K562 (cell line): ENCODE results near the gene MYOM1. TPM values are rescaled to one million over a fixed set of nuclear protein-coding genes. Genes with fewer than 3 reads are reported as not detected.

Experiments used
- ATF7 ChIP-seq: fragments of 450-650 bp; IDR thresholded peaks from 2 replicates; pipeline ENCODE4 v1.7.1; 2014; ENCODE audit warnings: mild to moderate bottlenecking, moderate library complexity
- CBX5 ChIP-seq: IDR thresholded peaks from 2 replicates; pipeline ENCODE4 v1.6.1; 2014; ENCODE audit warnings: low read depth, borderline replicate concordance
- CREB3L1 ChIP-seq: fragments of 450-650 bp; IDR thresholded peaks from 2 replicates; pipeline ENCODE4 v1.6.1; 2014; ENCODE audit warnings: low read depth, mild to moderate bottlenecking, moderate library complexity, borderline replicate concordance
- CREM ChIP-seq: IDR thresholded peaks from 2 replicates; pipeline ENCODE4 v1.6.1; 2014; ENCODE audit warnings: antibody characterized with exemption, low read depth
- CTCFL ChIP-seq: IDR thresholded peaks from 2 replicates; pipeline ENCODE4 v1.6.1; 2011; ENCODE audit warnings: borderline replicate concordance, low read depth, mild to moderate bottlenecking, moderate library complexity, low read length; ENCODE audit not compliant: insufficient read depth, poor library complexity, severe bottlenecking
- DACH1 ChIP-seq: fragments of 450-650 bp; IDR thresholded peaks from 2 replicates; pipeline ENCODE4 v1.6.1; 2018; ENCODE audit not compliant: partially characterized antibody
- DPF2 ChIP-seq: fragments of 450-650 bp; IDR thresholded peaks from 2 replicates; pipeline ENCODE4 v1.6.1; 2016
- HDAC1 ChIP-seq, 2 experiments: fragments of 450-650 bp; IDR thresholded peaks; 2 replicates each; pipeline ENCODE4 v1.6.1; 2016 to 2017; ENCODE audit warnings: inconsistent platforms in 1 of 2, mild to moderate bottlenecking in 1 of 2, moderate library complexity in 1 of 2
- IFI16 ChIP-seq: fragments of 250-450 bp; sonication (Bioruptor Pico); IDR thresholded peaks from 2 replicates; pipeline ENCODE4 v2.1.2; 2022; ENCODE audit warnings: mild to moderate bottlenecking, inconsistent platforms
- MEIS2 ChIP-seq: fragments of 450-650 bp; IDR thresholded peaks from 2 replicates; pipeline ENCODE4 v1.6.1; 2014; ENCODE audit warnings: mild to moderate bottlenecking; ENCODE audit not compliant: partially characterized antibody
- MXI1 ChIP-seq: IDR thresholded peaks from 2 replicates; pipeline ENCODE4 v1.6.1; 2011; ENCODE audit warnings: low read depth, mild to moderate bottlenecking, improper control_type of control experiment, low read length
- PCBP1 ChIP-seq: fragments of 200-400 bp; formaldehyde crosslinking; IDR thresholded peaks from 2 replicates; pipeline ENCODE4 v1.6.1; 2018; ENCODE audit warnings: mild to moderate bottlenecking, low read depth, low read length; ENCODE audit not compliant: poor library complexity, severe bottlenecking
- POLR3A ChIP-seq: IDR thresholded peaks from 2 replicates; pipeline ENCODE4 v1.6.1; 2011; ENCODE audit warnings: borderline replicate concordance, mild to moderate bottlenecking, moderate library complexity; ENCODE audit not compliant: insufficient read length, insufficient read depth; ENCODE audit errors: extremely low read depth
- SOX6 ChIP-seq: fragments of 450-650 bp; IDR thresholded peaks from 2 replicates; pipeline ENCODE4 v1.6.1; 2014; ENCODE audit warnings: mild to moderate bottlenecking
- TAL1 ChIP-seq: fragments of 450-650 bp; IDR thresholded peaks from 2 replicates; pipeline ENCODE4 v1.6.1; 2016; ENCODE audit warnings: mild to moderate bottlenecking
- TEAD1 ChIP-seq, 2 experiments: fragments of 450-650 bp in 1 of 2; sonication (generic) in 1 of 2; formaldehyde crosslinking; IDR thresholded peaks; 2 replicates each; pipeline versions ENCODE4 v1.4.0 to v1.8.0; 2020 to 2022; ENCODE audit warnings: mild to moderate bottlenecking in 2 of 2, missing genetic modification reagents in 1 of 2
- TEAD4 ChIP-seq, 2 experiments: sonication (generic) in 1 of 2; formaldehyde crosslinking in 1 of 2; IDR thresholded peaks; 2 replicates each; pipeline versions ENCODE4 v1.6.1 to v1.8.0; 2012 to 2022; ENCODE audit warnings: borderline replicate concordance in 1 of 2, inconsistent platforms in 1 of 2, low read length in 1 of 2, mild to moderate bottlenecking in 1 of 2, missing genetic modification reagents in 1 of 2
- TRIM28 ChIP-seq: fragments of 450-650 bp; IDR thresholded peaks from 2 replicates; pipeline ENCODE4 v1.6.1; 2017
- TSC22D4 ChIP-seq: fragments of 450-650 bp; IDR thresholded peaks from 2 replicates; pipeline ENCODE4 v1.6.1; 2016; ENCODE audit warnings: missing genetic modification characterization, missing biosample characterization, control low read depth
- ZNF449 ChIP-seq: fragments of 250-450 bp; sonication (Bioruptor Pico); IDR thresholded peaks from 2 replicates; pipeline ENCODE4 v1.8.0; 2022; ENCODE audit warnings: moderate library complexity, mild to moderate bottlenecking, inconsistent platforms
- ZNF507 ChIP-seq: conservative IDR thresholded peaks from 2 replicates; pipeline ENCODE4 v1.6.1; 2017; ENCODE audit warnings: missing genetic modification characterization, missing compliant biosample characterization
- polyA plus RNA-seq, 8 experiments: library from polyadenylated mRNA; depleted of rRNA in 4 of 8; stranded (reverse) in 5 of 8; unstranded in 3 of 8; fragments of >200 nt; fragmentation: Nextera tagmentation in 2 of 8; fragmentation: Illumina TruSeq in 1 of 8; extraction: Ambion mirVana in 2 of 8; extraction: Trizol in 1 of 8; gene quantifications; 2 replicates each; pipeline versions ENCODE4 v1.2.1 to v1.2.3, GENCODE V29; 2011 to 2014; ENCODE audit warnings: inconsistent platforms in 1 of 8, missing spikeins in 1 of 8
- total RNA-seq, 7 experiments: library from RNA; depleted of rRNA in 6 of 7; stranded (reverse); fragments of >200 nt in 6 of 7; fragmentation: Illumina TruSeq in 2 of 7; extraction: Trizol in 2 of 7; gene quantifications; 2 replicates each; pipeline versions ENCODE4 v1.2.1 to v1.2.3, GENCODE V29; 2011 to 2021; ENCODE audit warnings: low replicate concordance in 1 of 7

The MYOM1 gene
- total and polyA plus RNA-seq, 9 of the 15 experiments (the other 6 are each of a cell fraction or from before 2014, with no cell fraction given) = 0.01 to 0.62 (median 0.25) TPM

GRCh38 chr18:3129053-3129864 lies 90.5 kb downstream of the MYOM1 start (continued):
- no peak for TF ChIP-seq ZNF449 (CRISPR knock-in tag)
- peak; percentile 41; the same call in 1 of the 2 replicates for TF ChIP-seq SOX6
- 0 out of 2 replicates have a peak, but pooled peaks have one; percentile 1 for TF ChIP-seq TAL1
- TF ChIP-seq IFI16 = no peak
- no peak for TF ChIP-seq CBX5
- TF ChIP-seq MXI1 = no peak
- no peak for TF ChIP-seq TRIM28
- TF ChIP-seq CREM = peak; percentile 64
- no peak for TF ChIP-seq DACH1
- no peak for TF ChIP-seq CREB3L1
- peak in 1 of 2 experiments; percentile 16; a peak in 1 of 4 replicates for TF ChIP-seq HDAC1 (IDR thresholded peaks at IDR 0.05)
- TF ChIP-seq POLR3A = no peak
- TF ChIP-seq MEIS2 = peak; percentile 19
- TF ChIP-seq ATF7 = 0 out of 2 replicates have a peak, but pooled peaks have one; percentile 23
- 0 out of 2 replicates have a peak, but pooled peaks have one; percentile 37 for TF ChIP-seq TEAD4 (IDR thresholded peaks at IDR 0.05; ENCODE audit: low read length)
- no peak for TF ChIP-seq TEAD4 (CRISPR knock-in tag; IDR thresholded peaks at IDR 0.05; ENCODE audit: borderline replicate concordance)
- peak; percentile 72 for TF ChIP-seq CTCFL
- no peak for TF ChIP-seq ZNF507
- 0 out of 4 replicates have a peak, but pooled peaks of 1 of the 2 experiments have one; percentile 31 for TF ChIP-seq TEAD1 (CRISPR knock-in tag; IDR thresholded peaks at IDR 0.05)
- TF ChIP-seq PCBP1 = no peak
- TF ChIP-seq TSC22D4 = no peak
- no peak for TF ChIP-seq DPF2
